Inflammatory macrophage treated with lipopolysaccharide for 1 hour (primary cell): ENCODE measurements around the gene CCDC141.
"Not testable (repeated sequence)": the region's sequence is repeated elsewhere in the genome, so short reads cannot be mapped to it uniquely, and the experiment has no call there.

Experiments used
- DNase-seq, 2 donors: peaks; one replicate each; pipeline ENCODE4 v3.0.0-alpha.2; 2020 to 2022

CCDC141 gene

DNA sequence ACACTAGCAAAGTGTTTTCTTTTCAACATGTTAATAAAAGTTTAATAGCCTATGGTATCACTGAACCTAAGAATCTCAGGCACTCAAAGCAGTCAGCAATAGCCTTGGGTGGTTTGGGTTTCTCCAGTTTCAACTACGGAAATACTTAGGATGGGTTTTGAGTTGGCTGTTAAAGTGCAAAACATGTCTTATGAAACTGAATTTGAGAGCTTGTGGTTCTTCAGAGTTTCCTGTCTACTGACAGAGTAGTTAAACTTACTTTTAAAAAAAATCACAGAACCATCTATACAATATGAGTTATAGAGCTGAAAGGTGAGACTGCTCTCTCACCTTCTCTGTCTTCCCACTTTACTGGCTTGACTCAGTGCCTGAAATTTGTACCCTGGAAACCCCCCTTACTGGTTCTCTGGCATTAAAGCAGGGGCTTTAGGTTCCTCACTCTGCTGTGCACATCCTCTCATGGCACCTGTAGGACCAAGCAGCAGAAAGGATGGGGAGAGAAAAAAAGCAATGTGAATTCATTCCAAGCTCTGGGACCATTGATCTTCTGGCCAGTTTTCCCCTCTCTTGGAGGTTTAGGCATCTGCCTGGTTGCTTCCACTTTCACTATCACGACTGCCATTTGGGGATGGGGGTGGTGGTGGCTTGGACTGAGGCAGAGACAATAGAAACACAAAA is 18.1 kb downstream of the CCDC141 start:
- DNase-seq = no peak

DNA sequence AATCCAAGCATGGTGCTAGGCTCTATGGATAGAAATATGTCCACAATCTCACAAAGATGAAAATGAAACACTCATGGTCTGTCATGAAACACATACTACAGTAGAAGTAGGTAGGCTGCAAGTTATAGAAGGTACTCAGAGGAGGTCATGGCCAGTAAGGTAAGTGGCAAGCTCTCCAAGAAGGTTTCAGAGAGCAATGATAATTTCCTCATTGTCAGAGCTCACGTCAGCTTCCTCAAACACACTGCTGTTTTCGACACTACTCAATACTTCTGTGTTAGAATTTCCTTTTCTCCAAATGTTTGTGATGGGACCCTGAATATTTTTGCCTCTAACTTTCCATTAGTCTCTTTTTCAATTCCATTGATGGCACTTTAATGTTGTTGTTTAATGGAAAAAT is 25.5 kb downstream of the CCDC141 start:
- peak; percentile 9 to 11 for DNase-seq

DNA sequence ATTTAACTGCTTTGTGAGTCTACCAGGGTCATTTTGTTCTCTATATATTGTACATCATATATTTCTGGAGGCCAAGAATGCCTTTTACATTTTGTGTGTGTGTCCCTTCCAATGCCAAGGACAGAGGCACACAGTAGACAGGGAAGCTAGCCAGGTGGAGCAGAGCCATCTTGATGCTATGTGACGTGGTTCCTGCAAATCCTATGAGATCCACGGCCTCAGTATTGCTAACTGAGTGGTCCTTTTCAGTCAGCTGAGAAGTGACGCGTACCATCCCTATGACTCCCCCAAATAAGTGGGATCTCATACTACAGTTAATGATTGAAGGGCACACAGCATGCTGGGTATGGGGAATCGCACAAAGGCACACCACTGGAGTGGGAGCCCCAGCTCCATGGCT is 27.3 kb downstream of the CCDC141 start:
- DNase-seq = no peak

DNA sequence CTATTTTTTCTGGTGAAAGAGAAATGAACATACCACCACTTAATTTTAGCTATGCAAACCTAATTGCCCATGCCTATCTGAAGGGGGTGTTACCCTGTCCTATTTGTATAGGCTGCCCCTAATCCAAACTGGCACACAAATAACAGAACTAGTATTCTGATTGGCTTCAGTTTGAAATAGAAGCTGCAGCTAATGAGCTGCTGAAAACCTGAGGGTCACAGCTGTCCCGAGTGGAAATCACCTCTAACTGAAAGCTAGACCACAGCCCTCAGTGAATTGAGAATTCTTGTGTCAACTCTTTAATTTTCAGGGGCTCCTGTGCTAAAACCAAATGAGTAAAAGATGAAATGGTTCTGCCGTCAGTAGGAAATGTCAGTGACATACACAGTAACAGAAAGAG is 28.7 kb downstream of the CCDC141 start:
- no peak for DNase-seq

DNA sequence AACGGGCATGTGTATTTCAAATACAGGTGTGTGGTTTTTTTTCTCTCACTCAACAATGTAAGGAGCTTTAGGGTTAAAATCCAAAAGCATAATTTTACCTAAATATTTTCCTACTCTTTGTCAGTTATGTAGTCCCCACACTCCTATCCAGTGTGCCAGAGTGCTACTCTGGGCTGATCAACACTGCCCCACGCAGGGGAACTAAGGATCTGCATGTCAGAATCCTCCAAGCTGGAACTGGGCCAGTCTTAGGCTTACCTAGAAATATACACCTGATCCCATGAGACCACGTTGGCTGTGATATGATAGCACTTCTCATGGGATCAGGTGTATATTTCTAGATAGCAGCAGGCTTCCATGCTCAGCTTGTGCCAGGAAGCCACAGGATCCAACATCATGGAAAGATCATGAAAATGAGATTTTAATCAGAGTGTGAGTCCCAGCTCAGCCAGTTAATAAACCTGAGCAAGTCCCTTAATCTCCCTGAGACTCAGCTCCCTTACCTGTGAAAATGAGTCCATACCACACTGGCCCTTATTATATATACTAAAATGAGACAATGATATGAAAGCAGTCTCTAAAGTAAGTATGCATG is 29.7 kb downstream of the CCDC141 start:
- DNase-seq = peak; percentile 6 to 21

DNA sequence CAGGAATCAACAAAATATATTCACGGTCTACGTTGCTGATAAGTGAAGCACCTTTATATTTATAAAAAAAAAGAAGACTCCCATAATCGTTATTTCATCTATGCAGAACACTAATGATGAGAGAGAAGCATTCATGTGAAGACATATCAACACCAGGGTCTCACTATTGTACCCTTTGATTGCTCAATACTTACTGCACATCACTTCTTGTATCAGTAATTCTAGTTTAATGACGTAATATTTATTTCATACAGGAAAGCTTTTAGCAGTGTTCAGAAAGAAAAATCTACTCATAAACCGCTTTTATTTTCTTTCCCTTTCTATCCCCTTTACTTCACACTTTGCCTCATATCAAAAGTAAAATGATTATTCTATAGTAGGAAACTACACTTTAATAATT is 30.7 kb downstream of the CCDC141 start:
- no peak for DNase-seq

DNA sequence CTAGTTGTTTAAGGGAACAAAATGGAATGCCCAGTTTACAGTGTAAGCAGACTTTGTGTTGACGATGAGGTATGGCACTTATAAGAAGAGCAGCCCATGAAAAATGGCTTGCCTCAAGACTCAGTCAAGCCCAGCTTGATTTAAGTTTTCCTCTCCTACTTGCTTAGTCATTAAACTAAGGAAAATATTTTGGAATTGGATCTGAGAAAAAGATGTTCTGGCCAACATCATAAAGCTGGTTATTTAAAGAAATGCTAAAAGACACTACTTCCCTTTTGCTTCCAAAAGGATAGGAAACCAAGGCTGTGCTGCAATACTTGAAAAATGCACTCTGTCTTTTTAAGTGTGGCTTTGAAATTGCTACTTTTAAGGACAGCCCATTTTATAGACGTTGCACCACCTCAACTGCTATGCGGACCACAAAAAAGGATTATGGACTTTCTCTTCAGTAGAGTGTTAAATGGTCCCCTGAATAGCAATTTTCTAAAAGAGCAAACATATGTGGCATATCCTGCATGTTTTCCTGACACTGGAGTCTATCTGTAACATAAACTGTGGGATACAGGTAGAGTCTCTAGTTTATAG is 32.1 kb downstream of the CCDC141 start:
- peak in 1 of 2 donors; percentile 5 for DNase-seq

DNA sequence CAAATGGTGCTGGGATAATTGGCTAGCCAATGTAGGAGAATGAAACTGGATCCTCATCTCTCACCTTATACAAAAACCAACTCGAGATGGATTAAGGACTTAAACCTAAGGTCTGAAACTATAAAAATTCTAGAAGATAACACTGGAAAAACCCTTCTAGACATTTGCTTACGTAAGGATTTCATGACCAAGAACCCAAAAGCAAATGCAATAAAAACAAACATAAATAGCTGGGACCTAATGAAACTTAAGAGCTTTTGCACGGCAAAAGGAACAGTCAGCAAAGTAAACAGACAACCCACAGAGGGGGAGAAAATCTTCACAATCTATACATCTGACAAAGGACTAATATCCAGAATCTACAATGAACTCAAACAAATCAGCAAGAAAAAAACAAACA is 35.7 kb downstream of the CCDC141 start:
- not testable (repeated sequence) for DNase-seq

DNA sequence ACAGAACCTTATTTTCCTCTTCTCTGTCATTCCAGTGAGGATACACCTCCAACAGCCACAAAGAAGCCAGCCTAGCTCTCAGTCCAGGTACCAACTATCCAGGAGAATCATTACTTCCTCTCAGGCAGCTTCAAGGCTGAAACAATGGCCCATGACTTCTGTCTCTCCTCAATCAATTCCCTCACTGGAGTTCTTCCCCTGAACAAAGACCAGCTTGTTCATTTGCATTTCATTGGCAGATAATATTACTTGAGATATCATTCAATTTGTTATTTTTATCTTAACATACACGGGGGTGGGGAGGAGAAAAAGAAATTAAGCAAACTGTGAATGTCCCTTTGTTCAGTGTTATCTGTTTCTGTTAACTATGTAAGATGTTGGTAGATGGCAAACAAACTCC is 44.0 kb downstream of the CCDC141 start:
- no peak for DNase-seq

DNA sequence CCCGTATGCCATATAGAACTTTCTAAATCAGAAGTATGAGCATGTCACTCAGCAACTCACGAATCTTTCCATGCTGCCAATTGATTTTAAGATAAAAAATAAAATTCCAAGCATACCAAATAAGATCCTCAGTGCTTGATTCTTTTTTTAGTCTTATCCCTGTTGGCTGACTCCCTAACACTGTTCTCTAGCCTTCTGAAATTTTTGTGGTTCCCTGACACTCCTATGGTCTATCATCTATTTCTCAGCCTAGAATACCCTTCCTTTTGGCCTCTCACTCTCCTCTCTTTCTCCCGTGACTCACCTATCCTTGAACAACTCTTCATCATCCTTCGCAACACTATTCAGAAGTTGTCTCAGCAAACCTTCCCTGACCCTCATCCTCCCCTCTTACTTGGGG is 50.5 kb downstream of the CCDC141 start:
- DNase-seq = no peak

DNA sequence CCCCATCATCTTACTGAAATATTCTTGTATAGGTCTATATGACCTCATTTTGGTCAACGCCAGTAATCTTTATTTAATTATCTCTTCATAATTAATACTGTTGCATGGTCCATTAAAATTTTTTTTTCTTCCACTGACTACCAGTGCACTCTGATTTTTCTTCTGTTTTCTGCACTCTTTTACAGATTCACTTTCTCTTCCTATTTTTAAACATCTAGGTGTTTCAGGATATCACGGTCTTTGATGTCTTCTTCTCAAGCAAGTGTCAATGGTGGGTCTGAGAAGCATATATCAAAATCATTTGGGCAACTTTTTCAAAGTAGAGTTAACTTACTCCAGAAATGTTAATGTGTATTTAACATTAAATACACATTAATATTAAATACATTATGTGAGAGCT is 51.4 kb downstream of the CCDC141 start:
- no peak for DNase-seq

DNA sequence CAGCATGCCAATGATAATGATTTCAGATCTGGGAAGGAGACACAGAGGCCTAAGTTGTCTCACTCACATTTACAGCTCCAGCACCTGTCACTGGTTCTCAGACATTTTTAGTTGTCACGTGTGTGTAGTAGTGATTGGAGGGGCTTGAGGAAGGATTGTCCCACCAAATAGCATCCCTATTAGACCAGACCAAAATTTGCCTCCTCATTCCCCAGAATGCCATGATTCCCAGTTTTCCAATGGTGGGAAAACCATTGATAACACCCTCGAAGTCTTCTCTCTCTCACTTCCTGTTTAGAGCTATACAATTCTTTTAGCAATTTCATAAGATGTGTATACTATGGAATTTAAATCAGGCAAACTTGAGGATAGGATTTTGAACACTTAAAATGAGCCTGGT is 52.5 kb downstream of the CCDC141 start:
- DNase-seq = no peak

DNA sequence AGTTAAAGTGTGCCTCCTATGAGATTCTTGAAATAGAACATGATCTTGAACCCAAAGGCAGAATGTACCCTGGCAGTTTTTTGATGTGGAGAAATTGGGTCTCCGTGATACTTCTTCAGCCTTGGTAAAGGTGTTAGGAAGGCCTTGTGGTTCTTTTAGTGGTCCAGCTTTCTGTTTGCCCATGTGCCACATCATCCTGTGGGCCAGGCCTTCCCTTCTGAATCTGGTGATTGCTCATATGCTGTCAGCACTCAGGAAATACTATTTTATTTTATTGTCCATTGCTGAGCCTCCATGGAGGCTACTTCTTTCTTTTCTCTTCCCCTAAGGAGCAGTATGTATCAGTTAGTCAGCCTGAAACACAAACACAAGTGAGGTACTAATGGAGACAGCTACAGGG is 52.9 kb downstream of the CCDC141 start:
- no peak for DNase-seq

DNA sequence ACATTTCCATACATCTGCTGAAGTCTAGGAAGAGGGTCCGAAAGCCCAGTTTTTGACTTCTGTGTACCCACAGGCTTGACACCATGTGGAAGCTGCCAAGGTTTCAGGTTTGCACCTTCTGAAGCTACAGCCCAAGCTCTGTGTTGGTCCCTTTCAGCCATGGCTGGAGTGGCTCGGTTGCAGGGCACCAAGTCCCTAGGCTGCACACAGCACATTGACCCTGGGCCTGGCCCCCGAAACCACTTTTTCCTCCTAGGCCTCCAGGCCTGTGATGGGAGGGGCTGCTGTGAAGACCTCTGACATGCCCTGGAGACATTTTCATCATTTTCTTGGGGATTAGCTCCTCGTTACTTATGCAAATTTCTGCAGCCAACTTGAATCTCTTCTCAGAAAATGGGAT is 55.7 kb downstream of the CCDC141 start:
- no peak for DNase-seq

DNA sequence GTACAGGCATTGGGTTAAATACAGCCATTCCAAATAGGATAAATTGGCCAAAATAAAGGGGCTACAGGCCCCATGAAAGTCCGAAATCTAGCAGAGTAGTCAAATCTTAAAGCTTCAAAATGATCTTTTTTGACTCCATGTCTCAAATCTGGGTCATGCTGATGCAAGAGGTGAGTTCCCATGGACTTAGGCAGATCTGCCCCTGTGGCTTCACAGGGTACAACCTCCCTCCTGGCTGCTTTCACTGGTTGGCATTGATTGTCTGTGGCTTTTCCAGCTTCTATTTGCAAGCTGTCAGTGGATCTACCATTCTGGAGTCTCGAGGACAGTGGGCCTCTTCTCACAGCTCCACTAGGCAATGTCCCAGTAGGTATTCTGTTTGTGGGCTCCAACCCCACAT is 56.1 kb downstream of the CCDC141 start:
- DNase-seq = no peak

DNA sequence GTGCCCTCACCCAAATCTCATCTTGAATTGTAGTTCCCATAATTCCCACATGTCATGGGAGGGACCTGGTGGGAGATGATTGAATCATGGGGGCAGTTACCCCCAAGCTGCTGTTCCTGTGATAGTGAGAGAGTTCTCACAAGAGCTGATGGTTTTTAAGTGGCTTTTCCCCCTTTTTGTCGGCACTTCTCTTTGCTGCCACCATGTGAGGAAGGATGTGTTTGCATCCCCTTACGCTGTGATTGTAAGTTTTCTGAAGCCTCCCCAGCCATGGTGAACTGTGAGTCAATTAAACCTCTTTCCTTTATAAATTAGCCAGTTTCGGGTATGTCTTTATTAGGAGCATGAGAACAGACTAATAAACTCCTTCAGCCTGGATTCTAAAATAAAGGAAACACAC is 57.2 kb downstream of the CCDC141 start:
- not testable (repeated sequence) for DNase-seq

DNA sequence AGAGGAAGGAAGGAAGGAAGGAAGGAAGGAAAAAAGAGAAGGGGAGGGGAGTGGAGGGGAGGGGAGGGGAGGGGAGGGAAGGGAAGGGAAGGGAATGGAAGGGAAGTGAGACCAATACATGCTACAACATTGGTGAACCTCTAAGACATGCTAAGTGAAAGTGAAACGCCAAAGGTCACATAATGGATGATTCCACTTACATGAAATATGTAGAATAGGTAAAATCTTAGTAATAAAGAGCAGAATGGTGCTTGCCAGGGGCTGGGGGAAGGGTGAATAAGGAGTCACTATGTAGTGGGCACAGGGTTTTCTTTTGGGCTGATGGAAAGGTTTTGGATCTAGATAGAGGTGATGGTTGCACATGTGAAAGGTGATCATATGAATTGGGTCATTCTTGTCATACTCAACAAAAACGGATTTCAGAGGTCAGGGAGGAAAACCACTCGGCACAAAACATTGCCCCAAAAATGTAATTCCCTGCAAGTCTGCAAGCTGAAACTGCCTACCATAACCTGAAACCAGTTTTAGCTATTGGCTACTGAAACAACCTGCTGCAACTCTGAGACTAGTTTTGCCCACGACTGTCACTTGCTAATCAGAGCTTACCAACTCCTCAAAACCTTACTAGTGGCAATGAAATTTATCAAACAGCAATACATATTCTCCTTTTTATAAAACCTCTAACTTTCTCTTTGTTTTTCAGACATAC is 59.2 kb downstream of the CCDC141 start:
- DNase-seq = no peak

DNA sequence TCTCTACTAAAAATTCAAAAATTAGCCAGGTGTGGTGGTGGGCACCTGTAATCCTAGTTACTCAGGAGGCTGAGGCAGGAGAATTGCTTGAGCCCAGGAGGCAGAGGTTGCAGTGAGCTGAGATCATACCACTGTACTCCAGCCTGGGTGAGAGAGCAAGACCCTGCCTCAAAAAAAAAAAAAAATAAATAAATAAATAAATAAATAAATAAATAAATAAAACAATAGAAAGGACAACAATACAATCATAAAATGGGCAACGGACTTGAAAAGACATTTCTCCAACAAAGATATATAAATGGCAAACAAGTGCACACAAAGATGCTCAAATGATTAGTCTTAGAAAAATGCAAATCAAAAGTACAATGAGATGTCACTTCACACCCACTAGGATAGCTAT is 60.5 kb downstream of the CCDC141 start:
- DNase-seq = not testable (repeated sequence)

DNA sequence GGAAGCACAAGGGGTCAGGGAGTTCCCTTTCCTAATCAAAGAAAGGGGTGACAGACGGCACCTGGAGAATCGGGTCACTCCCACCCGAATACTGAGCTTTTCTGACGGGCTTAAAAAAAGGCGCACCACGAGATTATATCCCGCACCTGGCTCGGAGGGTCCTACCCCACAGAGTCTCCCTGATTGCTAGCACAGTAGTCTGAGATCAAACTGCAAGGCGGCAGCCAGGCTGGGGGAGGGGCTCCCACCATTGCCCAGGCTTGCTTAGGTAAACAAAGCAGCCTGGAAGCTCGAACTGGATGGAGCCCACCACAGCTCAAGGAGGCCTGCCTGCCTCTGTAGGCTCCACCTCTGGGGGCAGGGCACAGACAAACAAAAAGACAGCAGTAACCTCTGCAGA is 67.3 kb downstream of the CCDC141 start:
- not testable (repeated sequence) for DNase-seq

DNA sequence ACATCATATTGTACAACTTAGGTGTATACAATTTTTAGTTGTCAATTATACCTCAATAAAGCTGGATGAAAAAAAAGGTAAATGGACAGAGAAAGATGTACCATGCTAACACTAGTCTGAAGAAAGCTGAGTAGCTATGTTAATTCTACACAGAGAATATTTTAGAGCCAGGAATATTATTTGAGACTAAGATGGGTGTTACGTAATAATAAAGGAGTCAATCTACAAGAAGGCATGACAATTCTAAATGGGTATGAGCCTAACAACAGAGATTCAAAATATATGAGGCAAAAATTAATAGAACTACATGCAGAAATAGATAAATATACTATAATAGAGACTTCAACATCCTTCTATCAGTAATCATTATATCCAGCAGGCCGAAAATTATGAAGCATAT is 69.1 kb downstream of the CCDC141 start:
- DNase-seq = no peak

DNA sequence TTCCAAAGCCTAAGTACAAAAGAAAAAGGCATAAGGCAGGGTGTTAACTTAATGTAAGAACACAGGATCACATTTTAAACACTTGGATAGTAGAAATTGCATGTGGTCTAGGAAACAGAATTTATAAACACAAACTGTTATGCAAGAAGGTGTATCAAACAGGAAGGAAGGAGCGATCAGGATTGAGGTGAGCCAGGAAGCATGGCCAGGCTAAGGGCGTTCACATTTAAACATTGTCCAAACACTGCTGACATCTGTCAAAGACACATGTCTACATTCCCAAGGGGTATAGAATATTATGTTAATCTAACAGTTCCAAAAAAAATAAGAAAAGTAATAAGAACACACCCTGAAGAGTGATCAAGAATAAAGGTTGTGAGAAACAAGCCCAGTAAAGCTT is 71.3 kb downstream of the CCDC141 start:
- DNase-seq = no peak

DNA sequence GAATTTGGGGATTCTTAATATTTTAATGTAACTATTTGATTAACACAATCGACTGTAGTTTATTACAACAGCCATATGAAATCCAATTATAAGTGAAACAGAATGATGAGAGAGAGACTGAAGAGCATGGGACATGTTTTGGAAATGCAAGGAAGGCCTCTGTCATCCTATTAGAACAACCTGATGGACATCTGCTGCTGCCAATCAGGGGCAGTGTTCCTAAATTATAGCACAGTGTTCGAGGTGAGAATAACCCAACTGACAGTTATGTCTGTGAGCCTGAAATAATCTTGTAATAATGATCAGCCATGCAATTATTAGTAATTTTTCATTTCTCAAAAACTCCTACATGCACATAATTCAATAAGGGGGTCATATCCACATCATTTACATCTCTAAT is 73.6 kb downstream of the CCDC141 start:
- DNase-seq = no peak

DNA sequence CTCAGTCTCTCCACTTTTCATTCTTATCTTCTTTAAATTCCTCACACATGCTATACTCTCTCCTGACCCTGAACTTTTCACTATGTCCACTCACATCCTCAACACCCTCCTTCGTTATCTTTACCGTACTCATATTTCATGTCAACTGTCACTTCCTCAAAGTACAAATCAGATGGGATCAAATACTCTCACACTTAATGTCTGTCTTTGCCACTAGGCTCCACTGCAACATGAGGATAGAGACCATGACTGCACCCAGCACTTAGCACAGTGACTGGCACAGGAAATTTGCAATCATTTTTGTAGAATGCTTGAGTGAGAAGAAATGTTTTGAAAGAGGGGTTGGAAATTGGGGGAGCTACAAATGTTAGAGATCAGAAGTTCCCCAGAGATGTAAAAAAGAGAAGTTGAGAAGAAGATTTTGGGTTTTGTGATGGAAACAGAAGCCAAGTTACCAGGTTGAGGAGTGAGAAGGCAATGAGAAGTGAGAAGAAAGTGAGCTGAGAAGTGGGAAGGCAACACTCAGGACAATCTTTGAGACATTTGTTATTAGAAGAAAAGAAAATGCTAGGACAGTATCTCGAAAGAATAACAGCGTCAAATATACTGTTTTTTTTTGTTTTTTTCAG is 87.0 kb downstream of the CCDC141 start:
- DNase-seq = no peak

DNA sequence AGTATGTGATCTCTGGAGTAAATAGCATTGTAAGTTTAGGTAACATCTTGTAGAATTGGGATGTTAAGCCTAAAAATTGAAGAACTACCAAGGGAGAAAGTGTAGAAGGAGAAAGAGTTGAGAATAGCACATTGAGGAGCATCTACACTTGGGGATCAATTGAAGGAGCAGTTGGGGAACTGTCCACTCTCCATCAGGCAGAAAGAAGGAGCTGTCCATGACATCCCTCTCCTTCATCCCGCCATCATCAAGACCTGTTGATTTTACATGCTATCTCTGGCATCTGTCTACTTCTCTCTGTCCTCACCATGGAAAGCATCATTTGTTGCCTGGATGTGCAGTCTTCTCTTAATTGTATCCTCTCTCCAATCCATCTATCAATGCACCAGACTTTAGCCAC is 87.8 kb downstream of the CCDC141 start:
- DNase-seq = no peak
